ENCODE measurements around the gene DHX58.

DNA sequence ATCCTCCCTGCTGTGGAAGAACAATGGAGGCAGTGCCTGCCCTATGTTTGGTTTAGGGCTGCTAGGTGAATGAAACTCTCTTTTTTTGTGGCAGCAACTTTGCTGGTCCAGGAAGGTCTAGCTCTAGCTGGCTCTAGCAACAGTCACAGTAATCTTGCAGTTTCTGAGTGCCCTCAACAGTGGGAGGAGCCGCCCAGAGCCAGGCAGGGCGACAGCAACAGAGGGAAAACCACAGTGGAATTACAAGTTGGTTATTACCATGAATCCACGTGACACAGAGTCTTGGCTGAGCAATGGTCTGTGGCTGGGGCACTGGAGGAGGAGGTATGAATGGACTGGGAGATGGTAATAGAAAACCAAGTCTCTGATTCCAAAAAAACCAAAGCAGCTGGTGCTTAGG lies 20.4 kb upstream of the DHX58 start:
- TF ChIP-seq, protein P1, sequence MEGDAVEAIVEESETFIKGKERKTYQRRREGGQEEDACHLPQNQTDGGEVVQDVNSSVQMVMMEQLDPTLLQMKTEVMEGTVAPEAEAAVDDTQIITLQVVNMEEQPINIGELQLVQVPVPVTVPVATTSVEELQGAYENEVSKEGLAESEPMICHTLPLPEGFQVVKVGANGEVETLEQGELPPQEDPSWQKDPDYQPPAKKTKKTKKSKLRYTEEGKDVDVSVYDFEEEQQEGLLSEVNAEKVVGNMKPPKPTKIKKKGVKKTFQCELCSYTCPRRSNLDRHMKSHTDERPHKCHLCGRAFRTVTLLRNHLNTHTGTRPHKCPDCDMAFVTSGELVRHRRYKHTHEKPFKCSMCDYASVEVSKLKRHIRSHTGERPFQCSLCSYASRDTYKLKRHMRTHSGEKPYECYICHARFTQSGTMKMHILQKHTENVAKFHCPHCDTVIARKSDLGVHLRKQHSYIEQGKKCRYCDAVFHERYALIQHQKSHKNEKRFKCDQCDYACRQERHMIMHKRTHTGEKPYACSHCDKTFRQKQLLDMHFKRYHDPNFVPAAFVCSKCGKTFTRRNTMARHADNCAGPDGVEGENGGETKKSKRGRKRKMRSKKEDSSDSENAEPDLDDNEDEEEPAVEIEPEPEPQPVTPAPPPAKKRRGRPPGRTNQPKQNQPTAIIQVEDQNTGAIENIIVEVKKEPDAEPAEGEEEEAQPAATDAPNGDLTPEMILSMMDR (IDR thresholded peaks at IDR 0.05; ENCODE audit: low read length), result no peak
- no peak for TF ChIP-seq EZH2phosphoT487 (IDR thresholded peaks at IDR 0.05; ENCODE audit: low read length)
- TF ChIP-seq EZH2 (optimal IDR thresholded peaks at IDR 0.05; ENCODE audit: low read depth, low read length), result no peak
